GM12875 (cell line): ENCODE measurements around the gene FOXK1.

ENCODE experiments used
- H3K4me3 ChIP-seq: one replicate; pipeline ENCODE4 v1.5.1; 2011; ENCODE audit warnings: low read depth, low read length, control low read depth
- TF ChIP-seq, protein P1 (sequence below): IDR thresholded peaks from 2 replicates; pipeline ENCODE4 v1.5.1; 2011; ENCODE audit warnings: low read depth, mild to moderate bottlenecking, control low read depth, inconsistent platforms, low read length, moderate library complexity, borderline replicate concordance; ENCODE audit not compliant: insufficient read depth

FOXK1 gene

DNA sequence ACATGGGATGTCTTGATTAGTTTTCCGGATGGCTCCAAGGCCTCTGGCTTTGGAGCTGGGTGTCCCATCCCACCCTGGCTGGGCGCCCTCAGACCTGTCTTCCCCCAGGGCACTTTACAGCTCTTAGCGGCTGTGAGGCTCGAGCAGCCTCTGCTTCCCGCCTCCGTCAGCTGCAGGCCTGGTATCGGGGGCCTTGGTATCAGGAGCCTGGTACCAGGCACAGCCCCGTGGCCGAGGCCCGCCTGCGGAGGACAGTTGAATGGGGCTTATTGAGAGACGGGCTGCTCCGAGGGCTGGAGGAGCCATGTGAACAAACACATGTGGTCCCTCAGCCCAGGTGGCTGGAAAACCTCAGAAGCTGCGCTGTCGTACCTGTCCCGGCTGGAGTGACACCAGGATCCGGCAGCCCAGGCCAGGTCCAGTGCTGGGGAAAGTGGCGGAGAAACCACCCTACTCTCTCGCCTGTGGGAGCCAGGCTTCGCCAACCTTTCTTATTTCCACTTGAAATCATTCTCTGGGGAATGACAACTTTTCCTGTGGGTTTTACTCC, 69.4 kb downstream of the FOXK1 start:
- TF ChIP-seq, protein P1, sequence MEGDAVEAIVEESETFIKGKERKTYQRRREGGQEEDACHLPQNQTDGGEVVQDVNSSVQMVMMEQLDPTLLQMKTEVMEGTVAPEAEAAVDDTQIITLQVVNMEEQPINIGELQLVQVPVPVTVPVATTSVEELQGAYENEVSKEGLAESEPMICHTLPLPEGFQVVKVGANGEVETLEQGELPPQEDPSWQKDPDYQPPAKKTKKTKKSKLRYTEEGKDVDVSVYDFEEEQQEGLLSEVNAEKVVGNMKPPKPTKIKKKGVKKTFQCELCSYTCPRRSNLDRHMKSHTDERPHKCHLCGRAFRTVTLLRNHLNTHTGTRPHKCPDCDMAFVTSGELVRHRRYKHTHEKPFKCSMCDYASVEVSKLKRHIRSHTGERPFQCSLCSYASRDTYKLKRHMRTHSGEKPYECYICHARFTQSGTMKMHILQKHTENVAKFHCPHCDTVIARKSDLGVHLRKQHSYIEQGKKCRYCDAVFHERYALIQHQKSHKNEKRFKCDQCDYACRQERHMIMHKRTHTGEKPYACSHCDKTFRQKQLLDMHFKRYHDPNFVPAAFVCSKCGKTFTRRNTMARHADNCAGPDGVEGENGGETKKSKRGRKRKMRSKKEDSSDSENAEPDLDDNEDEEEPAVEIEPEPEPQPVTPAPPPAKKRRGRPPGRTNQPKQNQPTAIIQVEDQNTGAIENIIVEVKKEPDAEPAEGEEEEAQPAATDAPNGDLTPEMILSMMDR = no peak
- no peak overlapping the region for H3K4me3 ChIP-seq

DNA sequence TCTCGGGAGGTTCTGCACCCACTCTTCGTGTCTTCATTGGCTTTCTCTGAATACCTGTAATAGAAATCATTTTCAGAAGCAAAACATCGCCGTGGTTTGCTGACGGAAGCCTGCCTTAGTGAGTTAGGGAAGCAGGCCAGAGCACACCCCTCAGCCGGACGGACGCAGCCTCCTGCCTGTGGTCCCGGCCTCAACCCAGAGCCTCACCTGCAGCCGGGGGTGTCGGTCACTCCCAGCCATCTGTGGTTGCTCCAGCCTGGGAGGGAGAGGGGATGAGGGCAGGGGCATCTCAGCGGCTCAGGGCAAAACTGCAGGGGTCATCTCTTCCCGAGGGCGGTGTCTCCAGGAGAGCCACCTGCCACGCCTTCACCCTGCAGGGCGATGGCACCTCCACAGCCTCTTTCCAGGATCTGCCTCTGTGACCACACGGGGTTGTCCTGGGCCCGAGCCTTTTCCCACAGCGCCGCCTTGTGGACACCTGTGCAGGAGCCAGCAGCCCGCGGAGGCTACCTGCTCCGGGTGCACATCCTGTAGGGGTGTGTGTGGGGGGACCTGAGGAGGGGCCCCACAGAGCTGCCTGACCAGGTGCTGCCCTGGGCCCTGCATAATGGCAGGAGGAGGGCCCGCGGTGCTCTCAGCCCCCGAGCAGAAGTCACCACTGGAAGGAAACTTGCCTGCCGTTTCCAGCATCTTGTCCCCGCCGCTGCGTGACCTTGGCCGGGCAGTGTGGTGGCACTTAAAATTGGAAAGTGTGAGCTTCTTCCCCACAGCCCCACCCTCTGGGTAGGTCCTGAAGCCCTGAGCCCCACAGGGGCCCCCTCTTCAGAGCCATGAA, 71.7 kb downstream of the FOXK1 start:
- H3K4me3 ChIP-seq = no peak overlapping the region
- TF ChIP-seq, protein P1 = peak; percentile 94

DNA sequence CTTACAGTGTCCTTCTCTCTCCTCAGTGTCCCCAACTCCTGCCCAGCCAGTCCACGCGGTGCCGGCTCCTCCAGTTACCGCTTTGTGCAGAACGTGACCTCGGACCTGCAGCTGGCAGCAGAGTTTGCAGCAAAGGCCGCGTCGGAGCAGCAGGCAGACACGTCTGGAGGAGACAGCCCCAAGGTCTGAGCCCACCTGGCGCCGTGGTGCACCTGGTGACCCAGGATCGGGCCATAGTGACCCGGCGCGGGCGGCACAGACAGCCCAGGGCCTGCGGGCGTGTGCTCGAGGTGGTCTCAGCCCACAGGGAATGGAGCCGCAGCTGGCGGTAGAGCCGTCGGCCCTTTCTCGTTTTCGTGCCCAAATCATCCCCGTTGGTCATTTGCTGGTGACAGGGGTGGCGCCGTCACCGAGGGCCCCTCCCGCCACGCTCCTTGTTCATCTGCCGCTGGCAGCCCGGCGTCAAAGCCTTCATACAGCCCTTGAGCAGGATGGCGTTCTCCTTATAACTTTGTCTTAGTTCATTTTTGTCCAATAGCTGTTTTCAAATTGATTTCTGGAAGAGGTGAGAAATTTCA, 72.4 kb downstream of the FOXK1 start:
- no peak overlapping the region for H3K4me3 ChIP-seq
- TF ChIP-seq, protein P1 = no peak

DNA sequence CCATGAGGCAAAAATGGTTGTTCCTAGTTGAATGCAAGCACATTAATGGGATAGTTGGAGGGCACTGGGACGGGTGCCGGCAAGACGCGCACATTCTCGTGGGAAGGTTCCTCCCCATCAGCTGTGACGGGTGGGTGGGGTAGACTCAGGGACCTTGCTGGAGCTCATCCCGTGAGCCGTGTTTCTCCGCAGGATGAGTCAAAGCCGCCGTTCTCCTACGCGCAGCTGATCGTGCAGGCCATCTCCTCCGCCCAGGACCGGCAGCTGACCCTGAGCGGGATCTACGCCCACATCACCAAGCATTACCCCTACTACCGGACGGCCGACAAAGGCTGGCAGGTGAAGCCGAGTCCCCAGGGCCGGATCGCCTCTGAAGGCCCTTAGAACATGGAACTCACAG, 73.0 kb downstream of the FOXK1 start:
- TF ChIP-seq, protein P1 = no peak
- no peak overlapping the region for H3K4me3 ChIP-seq

DNA sequence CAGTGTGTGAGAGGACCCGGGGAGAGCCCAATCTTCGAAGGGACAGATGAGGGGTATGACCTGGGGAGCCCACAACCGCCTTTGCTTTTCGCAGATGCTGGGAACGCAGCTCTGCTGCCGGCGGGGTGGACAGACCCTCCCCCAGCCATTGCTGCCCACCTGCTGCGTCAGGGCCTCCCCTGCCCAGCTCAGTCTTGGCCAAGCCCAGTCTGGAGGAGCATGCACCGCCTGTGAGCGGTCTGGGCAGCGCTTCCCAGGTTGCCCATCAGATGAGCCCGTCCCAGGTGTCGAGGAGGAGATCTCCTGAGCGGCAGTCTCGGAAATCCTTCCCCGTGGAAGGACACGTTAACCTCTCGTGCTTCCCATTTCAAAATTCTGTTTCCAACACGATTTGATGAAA, 76.0 kb downstream of the FOXK1 start:
- H3K4me3 ChIP-seq = no peak overlapping the region
- TF ChIP-seq, protein P1 = no peak

DNA sequence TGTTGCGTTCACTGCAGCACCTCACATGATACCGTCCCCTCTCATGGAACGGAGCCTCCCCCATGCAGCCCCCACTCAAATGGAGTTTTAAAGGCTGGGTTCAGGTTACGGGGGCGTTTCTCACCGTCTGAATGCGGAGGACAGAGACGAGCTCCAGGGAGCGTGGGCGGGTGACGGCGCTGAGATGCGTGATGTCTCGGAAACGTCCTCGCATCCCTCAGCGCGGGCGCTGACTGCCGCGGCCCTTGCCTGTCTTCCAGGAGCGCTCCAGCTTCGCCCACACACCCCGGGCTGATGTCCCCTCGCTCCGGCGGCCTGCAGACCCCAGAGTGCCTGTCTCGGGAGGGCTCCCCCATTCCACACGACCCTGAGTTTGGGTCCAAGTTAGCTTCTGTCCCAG, 76.7 kb downstream of the FOXK1 start:
- TF ChIP-seq, protein P1 = no peak
- no peak overlapping the region for H3K4me3 ChIP-seq
